Putamen (tissue), 1 donor: ENCODE measurements around the gene ST3GAL4.
"Not testable (repeated sequence)": the region's sequence is repeated elsewhere in the genome, so short reads cannot be mapped to it uniquely, and the experiment has no call there.

Source experiments
- DNase-seq: peaks from one replicate; pipeline ENCODE4 v3.0.0-alpha.2; 2016; ENCODE audit warnings: low spot score

The ST3GAL4 gene

DNA sequence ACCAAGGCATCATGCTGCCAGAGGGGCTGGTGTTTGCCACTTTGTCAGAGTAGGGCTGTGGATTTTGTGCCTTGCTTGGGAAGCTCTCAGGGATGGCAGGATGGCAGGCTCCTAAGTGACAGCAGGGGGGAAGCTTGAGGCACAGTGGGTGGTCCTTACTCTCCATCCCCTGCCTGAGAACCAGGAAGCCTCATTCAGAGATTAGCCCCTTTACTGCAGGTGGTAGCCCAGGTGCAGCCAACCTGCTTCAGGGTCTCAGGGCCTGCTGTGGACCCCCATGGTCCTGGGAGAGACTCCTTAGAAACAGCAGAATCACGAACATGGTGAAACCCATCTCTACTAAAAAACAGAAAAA is 8.9 kb upstream of the ST3GAL4 start:
- no peak for DNase-seq

DNA sequence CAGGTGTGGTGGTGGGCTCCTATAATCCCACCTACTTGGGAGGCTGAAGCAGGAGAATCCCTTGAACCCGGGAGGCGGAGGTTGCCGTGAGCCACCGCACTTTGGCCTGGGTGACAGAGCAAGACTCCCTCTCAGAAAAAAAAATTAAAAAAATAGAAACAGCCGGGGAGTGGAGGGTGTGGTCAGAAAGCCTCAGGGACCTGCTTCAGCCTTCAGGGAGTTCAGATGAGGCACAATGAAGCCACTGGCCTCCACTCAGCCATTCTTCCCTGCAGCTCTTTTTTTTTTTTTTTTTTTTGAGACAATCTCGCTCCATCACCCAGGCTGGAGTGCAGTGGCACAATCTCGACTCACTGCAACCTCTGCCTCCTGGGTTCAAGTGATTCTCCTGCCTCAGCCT is 8.5 kb upstream of the ST3GAL4 start:
- not testable (repeated sequence) for DNase-seq

DNA sequence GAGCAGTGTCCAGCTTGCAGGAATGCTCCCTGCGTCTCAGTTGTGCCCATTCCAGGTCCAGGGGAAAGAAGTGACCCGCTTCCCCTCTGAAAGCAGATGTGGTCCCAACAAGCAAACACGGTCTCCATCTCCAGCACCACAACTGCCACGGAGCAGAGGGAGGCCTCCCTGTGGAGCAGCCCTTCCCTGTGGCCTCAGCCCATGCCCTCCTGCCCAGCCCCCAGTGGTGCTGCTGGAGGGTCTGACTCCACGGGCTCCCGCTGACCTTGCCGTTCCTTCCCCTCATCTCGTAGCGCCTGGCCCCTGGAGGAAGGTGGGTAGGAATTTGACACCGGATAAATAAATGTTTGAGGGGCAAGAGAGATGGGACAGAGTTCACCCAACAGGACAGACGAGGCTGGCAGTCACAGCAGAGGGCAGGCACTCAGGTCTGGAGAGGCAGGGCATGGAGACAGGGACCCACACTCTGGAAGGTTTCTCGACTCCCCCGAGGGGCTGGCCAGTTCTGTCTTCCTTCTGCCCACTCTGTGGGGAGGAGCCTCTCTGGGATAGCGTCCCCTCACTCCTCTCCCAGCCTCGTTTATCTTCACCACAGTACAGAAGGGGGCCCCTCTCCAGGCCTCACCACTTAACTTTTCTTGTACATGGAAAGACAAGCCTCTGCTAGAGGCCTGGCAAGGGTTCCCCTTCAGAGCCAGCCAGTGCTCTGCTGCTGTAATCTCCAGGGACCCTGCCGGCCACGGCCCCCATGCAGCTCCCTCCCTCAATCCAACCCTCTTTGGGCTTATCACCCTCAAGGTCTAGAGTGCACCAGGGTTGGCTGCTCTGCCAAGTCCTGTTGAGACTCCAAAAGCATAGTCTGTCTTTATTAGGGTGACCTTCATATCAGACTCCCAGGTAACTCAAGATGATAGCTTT is 7.5 kb upstream of the ST3GAL4 start:
- no peak for DNase-seq

DNA sequence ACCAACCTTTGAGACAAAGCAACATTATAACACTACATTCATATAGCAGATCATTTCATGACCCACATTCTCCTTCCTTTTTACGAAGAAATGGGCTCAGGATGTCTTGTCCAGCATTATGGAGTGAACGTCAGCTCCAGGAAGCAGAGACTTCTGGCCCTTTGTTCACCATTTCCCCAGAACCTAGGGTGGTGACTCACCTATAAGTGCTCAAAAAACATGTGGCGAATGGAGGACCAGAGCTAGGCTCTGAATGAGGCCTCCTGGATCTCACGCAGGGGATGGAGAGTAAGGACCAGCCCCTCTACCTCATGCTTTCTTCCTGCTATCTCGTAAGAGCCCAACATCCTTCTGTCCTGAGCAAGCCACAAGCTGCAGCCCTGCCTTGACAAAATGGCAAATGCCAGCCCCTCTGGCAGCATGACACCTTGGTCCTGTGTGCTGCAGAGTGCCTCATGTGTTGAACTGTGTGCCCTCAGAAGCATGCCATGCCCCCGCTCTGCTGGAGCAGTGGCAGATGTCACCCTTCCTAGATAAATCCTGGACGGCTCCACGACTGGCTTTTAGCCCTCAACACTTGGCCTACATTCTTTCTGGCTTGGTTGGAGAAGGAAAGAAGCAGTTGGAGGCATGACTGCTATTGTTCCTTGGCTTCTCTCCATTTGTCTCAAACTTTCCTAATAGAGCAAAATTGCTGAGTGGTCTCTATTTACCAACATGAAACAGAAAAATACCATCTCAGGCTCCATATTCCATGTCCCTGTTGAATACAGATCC is 6.5 kb upstream of the ST3GAL4 start:
- no peak for DNase-seq

DNA sequence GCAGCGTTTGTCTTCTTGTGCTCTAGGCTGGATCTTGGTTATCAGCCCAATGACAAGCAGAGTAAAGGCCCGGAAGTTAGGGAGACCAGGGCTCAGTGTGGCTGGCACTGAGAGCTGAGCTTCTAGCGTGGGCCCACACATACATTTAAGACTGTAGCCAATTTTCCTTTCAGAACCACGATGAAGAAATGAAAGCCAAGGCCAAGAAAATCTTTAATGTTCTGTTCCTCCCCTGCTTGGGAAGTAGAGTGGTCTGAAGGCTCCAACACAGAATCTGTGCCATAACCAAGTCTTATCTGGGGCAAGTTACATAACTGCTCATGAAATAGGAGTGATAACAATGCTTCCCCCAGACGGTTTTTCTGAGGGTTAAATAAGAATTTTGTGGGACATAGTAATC is 4.7 kb upstream of the ST3GAL4 start:
- no peak for DNase-seq

DNA sequence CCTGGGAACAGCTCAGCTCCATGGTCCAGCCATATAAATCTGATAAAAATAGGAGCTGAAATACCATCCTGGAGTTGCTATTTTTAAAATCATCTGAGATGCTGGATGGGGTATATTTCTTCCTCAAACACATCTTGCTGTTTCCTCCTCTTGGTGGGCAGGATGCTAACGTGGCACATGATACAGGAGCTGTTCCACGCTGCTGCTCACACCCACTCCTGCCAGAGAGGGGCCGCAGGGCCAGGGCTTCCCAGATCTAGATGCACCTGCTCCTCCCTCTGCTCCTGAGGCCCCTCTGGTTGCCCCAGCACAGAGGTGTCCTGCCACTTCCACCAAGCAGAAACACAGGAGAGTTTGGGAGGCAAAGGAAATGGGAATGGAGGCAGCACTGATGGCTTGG is 3.3 kb upstream of the ST3GAL4 start:
- no peak for DNase-seq

DNA sequence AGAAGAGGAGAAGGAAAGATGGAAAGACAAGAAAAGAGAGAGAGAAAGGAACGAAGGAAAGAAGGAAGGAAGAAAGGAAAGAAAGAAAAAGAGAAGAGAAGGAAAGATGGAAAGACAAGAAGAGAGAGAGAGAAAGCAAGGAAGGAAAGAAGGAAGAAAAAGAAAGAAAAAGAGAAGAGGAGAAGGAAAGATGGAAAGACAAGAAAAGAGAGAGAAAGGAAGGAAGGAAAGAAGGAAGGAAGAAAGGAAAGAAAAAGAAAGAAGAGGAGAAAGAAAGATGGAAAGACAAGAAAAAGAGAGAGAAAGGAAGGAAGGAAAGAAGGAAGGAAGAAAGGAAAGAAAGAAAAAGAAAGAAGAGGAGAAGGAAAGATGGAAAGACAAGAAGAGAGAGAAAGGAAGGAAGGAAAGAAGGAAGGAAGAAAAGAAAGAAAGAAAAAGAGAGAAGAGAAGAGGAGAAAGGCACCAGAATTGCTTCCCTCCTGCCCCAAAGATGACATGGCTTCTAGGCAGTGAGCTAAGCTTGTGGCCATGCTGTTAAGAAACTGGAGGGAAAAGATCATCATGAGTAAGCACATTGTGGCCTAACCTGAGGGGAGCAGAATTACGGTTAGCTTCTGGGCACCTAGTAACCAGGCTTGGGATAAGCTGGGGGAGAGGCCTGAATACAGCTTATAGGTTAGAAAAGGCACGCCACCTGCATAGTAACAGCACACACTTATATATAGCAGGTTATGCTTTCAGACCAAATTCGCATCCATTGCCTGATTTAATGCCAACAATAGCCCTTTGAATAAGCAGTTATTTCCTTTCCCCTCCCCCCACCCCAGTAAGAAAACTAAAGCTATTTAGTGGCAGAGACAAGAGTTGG is 2.3 kb upstream of the ST3GAL4 start:
- DNase-seq = no peak

DNA sequence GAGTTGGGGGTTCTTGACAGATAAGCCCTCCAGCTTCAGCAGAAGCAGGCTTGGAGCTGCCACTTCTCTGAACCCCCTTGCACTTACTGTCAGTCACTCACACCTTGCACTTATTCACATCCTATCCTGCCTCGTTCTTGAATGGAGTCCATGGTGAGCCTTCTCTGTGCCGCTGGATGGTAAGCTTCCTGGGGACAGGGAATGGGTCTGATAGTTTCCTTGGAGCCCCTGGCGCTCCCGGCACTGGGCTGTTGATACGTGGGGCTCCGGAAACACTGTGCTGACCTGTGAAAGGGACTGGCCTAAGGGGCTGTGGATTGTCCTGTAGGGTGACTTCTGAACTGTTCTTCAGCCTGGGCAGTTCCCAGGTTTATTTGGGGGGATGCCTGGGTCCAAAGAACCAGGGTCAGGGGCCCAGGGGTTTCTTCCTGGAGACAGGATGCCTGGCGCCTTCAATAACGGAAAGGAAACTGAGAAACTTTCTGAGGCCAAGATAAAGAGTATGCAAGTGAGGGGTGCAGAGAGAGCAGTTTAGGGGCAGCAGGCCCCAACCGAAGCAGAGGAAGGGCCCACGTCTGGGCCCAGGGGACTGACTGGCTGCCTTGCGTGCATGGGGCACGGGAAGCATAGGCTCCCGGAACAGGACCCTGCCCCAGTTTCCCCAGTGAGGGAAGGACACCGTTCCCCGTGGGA is 709 bp upstream of the ST3GAL4 start:
- no peak for DNase-seq

DNA sequence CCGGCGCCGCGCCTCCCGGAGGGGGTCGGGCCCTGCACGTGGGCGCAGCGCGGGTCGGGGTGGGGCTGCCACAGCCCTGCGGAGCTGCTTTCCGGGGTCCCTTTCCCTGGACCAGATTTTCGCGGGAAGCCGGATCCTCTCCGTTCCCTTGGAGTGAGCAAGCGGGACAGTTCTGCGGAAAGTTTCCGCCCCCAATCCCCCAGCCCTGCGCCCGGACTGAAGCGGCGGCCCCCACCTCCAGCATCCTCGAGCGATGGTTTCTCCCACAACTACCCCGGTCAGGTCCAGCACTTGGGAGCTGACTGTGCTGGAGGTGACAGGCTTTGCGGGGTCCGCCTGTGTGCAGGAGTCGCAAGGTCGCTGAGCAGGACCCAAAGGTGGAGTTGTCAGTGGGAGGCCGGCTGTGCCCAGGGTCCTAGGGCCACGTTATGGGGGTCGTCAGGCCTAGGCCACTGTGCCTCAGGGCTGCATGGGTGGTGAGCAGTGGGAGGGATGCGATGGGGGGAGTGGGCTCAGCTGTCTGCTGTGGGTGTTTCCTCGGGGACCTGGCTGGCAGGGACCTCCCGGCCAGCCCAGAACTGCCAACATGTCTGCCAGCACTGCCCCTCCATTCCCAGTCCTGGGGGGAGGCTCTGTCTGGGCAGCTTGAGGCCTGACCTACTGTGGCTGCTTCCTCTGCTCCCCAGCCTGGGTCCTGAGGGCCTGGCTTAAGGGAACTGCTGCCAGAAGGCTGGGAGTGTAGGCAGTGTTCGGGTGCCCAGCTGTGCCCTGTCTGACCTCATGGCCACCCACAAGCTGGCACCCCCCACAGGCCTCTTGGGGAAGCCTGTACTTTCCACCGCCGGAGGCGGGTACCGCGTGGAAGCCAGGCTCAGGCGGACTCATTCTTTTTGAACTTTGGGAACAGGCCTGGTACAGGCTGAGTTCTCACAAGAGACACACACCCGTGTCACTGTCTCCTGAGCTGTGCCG is 726 bp downstream of the ST3GAL4 start:
- peak; percentile 92 for DNase-seq

DNA sequence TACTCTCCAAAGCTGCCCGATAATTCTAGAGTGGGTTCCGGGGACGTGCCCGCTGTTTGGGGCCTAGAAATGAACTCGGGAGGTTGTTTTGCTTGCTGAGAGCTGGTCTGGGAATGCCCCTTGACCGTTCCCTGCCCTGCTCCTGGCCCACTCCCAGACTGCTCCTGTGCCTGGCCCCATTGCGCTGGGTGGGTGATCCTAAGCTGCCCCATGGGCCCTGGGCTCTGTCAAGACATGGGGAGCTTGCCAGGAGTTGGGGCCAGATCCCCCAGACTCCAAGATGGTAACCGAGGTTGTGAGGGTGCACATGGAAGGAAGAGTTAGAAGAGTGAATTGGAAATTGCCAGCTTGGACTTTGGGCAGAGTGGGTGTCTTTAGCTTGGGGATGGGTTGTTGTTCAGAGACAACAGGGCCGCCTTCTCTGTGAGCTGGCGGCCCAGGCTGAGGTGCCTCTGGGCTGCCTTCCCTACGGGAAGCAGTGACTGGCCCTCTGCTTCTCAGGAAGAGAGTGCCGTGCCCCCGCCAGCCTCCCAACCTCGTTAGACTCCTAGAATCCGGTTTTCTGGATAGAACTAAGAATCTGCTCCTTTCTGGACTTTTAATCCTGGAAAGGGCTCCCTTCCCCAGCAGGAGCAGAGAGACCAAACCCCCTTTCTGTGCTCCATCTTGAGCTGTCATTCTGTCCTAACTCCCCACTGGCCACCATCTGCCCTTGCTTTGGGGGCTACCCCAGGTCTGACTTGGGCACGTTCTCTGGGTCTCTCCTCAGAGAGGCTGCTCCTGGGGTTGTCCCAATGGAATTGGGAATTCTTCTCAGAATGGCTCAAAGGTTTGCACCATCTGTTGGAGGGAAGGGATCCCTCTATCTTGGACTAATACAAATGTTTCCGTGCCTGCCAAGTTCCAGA is 1.8 kb downstream of the ST3GAL4 start:
- DNase-seq = no peak

DNA sequence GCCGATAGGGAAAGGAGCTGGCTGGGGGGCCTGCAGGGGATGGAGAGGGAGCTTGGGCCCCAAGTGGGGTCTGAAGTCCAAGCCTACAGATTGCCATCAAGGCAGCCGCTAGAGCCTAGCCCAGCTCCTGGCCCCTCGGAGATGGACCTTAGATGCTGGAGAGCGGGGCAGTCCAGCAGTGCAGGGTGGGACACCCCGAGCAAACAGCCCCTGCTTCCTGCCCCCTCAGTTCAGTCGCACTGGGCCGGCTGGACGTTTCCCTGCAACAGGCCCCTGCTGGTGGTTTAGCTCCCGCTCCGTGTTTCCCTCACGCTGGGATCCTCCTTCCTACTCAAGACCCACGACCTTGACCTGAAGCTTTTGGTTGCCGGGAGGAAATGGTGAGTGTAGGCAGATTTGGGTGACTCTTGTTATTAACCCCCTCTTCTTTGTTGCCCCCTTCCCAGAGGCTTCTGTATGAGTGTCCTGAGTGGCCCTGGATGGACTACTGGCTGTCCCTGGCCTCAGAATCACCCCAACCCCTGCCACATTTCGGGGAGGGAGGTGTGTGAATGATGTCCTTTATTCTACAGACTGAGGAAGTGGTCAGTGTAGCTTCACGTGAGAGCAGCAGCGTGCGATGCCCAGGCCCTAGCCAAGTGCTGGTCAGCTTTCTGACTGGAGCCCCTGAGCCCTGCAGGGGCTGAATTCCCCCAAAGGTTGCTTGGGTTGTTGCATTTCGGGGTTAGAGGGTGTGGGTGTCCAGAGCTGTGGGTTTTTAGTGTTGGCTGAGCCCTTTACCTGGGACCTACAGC is 2.7 kb downstream of the ST3GAL4 start:
- no peak for DNase-seq

DNA sequence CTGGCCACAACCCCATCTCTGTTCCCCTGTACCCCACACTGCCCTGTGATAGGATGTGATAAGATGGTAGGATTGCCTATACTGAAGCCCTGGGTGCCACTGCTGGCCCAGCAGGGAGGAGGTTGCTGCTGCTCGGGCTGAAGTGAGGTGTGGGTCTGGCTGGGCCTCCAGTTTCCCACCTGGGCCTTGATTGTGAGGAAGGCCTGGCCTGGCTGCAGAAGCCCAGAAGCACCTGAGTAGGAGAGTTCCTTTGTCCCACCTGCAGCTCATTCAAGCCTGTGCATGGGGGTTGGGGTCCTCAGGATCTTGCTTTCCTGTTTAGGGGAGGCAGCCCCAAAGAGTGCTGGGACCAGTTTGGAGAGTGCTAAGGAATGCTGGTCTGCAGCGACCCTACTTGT is 3.3 kb downstream of the ST3GAL4 start:
- DNase-seq = no peak

DNA sequence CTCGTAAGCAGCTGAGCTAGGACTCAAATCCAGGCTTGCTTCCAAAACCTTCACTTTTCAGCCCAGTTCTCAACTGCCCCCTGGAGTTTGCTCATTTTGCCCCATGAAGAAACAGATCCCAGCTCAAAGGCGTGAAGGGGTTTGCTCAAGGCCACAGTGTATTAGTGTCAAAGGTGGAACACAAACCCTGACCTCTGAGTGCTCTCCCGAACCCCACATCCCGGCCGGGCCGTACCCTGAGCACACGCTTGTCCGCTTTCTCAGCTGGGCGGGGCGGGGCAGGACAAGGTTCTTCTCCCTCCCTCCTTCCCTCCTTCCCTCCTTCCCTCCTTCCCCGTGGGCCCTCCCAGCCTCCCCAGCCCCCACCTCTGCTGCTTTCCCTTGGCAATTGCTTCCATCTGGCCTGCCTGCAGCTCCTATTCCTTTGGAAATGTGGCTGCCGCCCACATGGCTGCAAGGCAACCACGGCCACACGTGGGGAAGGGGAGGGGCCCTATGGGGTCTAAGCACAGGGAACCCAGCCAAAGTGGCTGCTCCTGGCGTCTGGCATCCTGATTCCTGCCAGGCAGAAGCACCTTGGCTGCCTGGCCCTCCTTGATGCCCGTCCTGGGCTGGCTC is 4.1 kb downstream of the ST3GAL4 start:
- peak; percentile 66 for DNase-seq

DNA sequence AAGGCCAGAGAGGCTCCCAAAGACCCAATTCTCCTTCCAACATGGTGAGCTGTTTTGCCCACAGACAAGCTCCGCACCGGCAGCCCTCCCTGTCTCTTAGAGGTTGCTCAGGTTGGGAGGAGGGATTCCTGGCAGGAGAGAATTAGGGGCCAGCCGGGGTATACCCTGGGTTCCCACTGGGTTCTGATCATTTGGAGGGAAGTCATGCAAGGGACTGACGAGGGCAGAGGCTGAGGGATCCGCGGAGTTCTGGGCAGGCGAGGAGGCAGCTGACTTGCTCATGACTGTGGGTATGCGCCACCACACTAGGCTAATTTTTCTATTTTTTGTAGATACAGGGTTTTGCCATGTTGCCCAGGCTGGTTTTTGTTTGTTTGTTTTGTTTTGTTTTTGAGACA is 4.6 kb downstream of the ST3GAL4 start:
- DNase-seq = no peak

DNA sequence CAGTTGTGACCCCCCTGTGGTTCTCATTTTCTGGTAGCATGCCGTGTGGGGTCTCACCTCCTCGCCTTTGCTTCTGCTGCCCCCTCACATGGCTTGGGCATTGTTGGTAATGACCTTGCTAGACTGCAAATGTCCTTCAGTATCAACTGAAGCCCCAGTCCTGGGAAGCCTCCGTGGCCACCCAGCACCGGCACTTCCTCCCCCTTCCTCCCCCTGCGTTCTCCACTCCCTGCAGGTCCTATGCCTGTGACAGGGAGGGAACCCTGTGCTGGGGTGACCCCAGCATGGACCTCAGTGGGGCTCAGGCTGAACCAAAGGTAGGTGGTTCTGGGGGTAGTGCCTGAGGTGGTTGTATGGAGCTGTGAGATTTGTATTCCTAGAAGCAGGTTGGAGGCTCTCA is 5.9 kb downstream of the ST3GAL4 start:
- no peak for DNase-seq

DNA sequence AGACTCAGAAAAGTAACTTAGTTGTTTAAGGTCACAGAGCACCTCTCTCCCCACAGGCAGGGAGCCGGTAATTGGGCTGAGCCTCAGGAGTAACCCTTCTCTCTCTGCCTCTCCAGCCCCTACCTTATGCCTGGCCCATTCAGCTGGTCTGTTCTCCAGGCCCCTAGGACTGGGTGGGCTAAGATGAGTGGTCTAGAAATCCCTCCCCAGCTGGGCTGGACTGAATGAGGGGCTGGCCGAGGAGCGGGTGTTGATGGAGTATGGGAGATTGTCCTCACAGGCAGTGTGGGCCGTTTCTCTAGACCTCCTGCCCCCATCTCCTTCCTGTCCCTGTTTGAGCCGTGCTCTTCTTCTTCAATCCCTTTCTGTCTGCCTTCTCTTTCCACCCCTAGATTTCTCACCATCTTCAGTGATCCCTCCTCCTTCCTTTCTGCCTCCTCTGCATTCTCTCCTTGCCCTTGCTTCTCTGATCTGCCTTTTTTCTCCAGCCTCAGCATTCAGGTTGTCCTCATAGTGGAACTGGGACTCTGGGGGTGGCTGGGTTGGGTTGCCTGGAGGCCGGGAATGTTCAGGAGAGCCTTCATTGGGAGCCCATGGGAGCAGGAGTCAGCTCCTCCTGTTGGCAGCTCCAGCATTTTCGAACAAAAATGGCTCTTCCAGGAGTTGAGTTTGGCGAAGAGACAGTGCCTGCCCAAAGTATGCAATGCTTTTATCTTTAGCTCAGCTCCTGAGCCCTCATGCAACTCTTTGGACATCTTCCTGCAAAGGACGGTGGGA is 7.6 kb downstream of the ST3GAL4 start:
- DNase-seq = no peak

DNA sequence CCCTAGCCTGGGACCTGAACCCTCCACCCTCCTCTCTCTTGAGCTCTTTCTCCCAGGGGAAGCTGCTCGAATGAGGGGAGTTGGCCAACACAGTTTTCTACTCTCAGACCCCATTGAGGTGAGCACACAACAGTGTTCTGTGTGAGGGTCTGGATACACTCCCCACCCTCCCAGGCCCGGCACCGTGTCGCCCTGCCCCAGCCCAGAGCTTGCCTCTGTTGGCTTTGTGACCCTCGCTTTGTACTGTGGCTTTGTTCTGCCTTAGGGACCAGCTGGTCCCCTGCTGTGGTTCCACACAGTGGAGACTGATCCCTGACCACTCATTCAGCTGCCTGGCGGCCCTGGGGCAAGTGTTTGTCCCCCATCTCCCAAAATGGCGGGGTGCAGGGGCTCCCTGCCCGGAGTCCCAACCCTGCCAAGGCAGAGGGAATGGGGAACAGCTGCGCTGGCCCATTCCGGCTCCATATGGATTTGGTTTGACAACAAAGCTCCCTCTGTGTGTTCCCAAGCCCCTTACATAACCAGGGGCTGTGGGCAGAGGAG is 8.3 kb downstream of the ST3GAL4 start:
- DNase-seq = peak; percentile 94
